Subcutaneous adipose tissue (tissue), 4 donors: ENCODE results near the gene GCM1. TPM values are rescaled to one million over a fixed set of nuclear protein-coding genes. Genes with fewer than 3 reads are reported as not detected.

ENCODE experiments used
- CTCF ChIP-seq: fragments of 450-650 bp; IDR thresholded peaks from one replicate; pipeline ENCODE4 v1.5.1; 2016; ENCODE audit warnings: low read depth, mild to moderate bottlenecking, control low read depth, antibody characterized with exemption, moderate library complexity
- total RNA-seq, 4 donors: library from RNA; depleted of rRNA; stranded (reverse); fragments of >200 nt; gene quantifications; one replicate each; pipeline ENCODE4 v1.1.0, GENCODE V29; 2016

The GCM1 gene
- total RNA-seq, 4 donors from 2014 or later = 0.16 TPM; not detected in 3

DNA sequence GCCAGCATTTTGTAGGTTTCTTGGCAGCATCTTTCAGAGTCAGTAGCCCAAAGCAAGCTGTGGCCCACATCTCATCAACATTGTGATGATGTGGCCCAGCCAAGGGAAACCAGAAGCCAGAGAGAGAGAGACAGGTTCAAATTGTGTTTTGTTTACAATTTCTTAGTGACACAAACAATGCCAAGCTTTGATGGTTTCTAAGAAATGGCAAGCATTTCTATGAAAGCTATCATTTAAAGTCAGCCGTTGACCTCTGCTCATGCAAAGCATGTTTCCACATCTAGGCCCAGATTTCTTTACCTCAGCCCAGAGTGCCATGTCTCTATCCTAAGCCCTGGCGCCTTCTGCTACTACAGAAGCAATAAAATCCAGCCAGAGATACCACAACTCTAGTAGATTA, 32.9 kb downstream of the GCM1 start:
- no peak for TF ChIP-seq CTCF

DNA sequence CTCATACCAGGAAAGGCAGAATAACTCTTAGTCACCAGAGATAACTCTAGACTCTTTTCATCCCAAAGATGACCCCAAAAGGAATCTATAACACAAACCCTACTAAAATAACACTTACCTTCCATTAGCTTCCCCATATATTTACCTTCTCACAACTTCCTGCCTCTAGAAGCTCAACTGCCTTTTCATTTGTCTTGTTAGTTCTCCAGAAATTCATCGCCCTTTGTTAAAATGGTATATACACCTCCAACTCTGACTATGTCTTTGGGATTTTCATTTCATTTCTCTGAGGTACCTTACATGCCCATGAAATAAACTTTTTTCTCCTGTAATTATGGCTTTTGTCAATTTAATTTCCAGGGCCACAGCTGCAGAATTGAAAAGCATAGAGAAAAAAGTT, 33.5 kb downstream of the GCM1 start:
- TF ChIP-seq CTCF = no peak

- TF ChIP-seq CTCF = no peak
Observed at GRCh38 chr6:53113742-53114141, 34.9 kb downstream of the GCM1 start.

GRCh38 chr6:53112871-53113270, 35.8 kb downstream of the GCM1 start:
- TF ChIP-seq CTCF = no peak

- TF ChIP-seq CTCF = no peak
Observed at GRCh38 chr6:53112404-53112803, 36.2 kb downstream of the GCM1 start.

DNA sequence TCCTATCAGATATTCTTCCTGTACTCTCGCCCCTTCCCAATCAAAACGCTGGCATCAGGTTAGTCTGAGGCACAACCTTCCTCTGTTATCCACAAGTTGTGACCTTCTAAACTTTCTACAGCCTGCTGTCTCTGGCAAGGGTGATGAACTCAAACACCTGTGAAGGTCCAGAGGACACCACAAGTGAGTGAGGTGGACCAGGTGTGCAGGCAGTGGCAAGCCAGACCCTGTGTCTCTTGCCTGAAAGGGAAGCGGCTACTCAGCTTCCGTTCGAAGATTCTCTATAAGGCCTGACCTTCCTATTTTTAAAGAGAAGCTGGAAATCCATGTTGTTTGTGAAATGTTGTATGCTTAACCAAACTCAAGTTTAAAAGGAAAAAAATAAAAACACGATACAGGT, 36.8 kb downstream of the GCM1 start:
- TF ChIP-seq CTCF = no peak

GRCh38 chr6:53109612-53110011, 39.0 kb downstream of the GCM1 start:
- no peak for TF ChIP-seq CTCF
